Mucosa of rectum (tissue), 2 donors: ENCODE measurements around the gene CAPN3.

ENCODE experiments used
- H3K27ac ChIP-seq, 2 donors: one replicate each; pipeline ENCODE4 v1.7.0; 2013; ENCODE audit warnings: inconsistent platforms in 2 of 2, low read depth in 2 of 2, low read length in 2 of 2
- H3K27me3 ChIP-seq, 2 donors: one replicate each; pipeline ENCODE4 v1.7.0; 2013; ENCODE audit warnings: low read length in 2 of 2; ENCODE audit not compliant: control insufficient read depth in 2 of 2, insufficient read depth in 2 of 2
- H3K36me3 ChIP-seq, 2 donors: one replicate each; pipeline ENCODE4 v1.7.0; 2013; ENCODE audit warnings: low read length in 2 of 2; ENCODE audit not compliant: control insufficient read depth in 2 of 2, insufficient read depth in 2 of 2
- H3K4me1 ChIP-seq, 2 donors: one replicate each; pipeline ENCODE4 v1.7.0; 2013; ENCODE audit warnings: low read length in 2 of 2, mild to moderate bottlenecking in 1 of 2; ENCODE audit not compliant: control insufficient read depth in 2 of 2, insufficient read depth in 2 of 2
- H3K4me3 ChIP-seq, 2 donors: one replicate each; pipeline ENCODE4 v1.7.0; 2013; ENCODE audit warnings: low read length in 2 of 2
- H3K9ac ChIP-seq, 2 donors: one replicate each; pipeline ENCODE4 v1.7.0; 2013; ENCODE audit warnings: low read length in 2 of 2, low read depth in 1 of 2, mild to moderate bottlenecking in 1 of 2
- H3K9me3 ChIP-seq, 2 donors: one replicate each; pipeline ENCODE4 v1.7.0; 2013; ENCODE audit warnings: low read length in 2 of 2; ENCODE audit not compliant: control insufficient read depth in 2 of 2
- donor health status: healthy.
- donor health status: Normal muscosa, but diverticular disease.

The CAPN3 gene

DNA sequence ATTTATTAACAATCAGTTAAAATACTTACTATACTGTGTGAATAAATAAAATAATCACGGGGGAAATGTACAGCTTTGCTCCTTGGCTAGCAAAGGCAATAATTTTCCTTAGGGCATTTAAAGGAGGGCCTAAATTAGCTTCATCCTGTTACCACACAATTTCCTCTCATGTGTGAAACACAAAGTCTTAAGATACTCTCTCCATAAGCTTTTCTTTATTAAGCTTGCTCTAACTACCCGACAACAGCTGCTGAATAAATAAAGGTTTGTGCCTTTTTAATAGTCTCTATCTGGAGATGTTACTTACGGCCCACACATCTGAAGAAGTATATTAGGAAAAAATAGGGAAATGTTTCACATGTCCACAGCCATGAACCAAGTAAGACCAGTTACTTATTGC lies 102.0 kb downstream of the CAPN3 start:
- H3K27me3 ChIP-seq, result no peaks in the 10 kb centered on the region

More for the DNA sequence above, 102.0 kb downstream of the CAPN3 start:
- H3K4me3 ChIP-seq, result no peak overlapping the region
- H3K36me3 ChIP-seq, result peaks cover 0 to 10% of the 10 kb centered on the region in 2 donors
- no peak overlapping the region for H3K27ac ChIP-seq
- H3K4me1 ChIP-seq, result peaks cover 2 to 6% of the 10 kb centered on the region in 2 donors
- H3K9ac ChIP-seq, result no peak overlapping the region
- no peaks in the 10 kb centered on the region for H3K9me3 ChIP-seq
